ENCODE results near the gene RANBP9.
A peak's percentile ranks its signal among the peaks of the same experiment; 100 is the strongest.

Gene RANBP9

DNA sequence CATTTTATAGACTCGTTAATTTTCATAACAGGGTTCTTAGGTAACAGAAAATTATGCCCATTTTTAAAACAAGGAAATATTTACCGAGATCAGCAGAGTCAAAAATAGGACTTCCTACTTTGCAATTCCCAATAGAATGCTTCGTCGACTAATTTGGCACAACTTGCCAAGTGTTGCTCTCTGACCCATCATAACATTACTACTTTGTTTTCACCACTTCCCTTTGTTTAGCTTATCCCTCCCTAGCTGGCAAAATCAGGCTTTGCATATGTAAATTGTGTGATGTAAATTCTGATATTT, 914 bp upstream of the RANBP9 start:
- intact Hi-C loops (cut with DNase I): loop anchor here (5.0 kb wide), 1 partner anchor 140 kb away; the partner anchor contains the start of gene SIRT5
- no peak for DNase-seq

DNA sequence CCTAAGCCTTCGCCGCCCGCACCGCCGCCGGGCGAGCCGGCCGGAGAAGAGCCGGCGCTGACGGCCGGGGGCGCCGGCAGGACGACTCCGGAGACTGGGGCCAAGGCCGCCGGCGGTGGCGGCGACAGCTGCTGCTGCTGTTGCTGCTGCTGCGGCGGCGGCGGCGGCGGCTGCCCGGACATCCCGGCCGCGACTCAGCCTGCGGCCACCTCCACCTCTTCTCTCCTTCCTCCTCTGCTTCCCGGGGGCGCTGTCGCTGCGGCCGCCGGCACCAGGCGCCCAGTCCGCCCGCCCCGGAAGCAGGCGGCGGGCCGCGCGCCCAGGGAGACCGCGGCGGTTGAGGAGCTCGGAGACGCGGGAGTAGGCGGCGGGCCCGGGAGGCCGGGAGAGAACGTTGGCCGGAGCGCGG, 307 bp downstream of the RANBP9 start:
- peak in 1 of 10 donors; percentile 88 for DNase-seq
- intact Hi-C loops (cut with DNase I): loop anchor here (1.0 to 5.0 kb wide), 3 partner anchors 96 to 225 kb away; partner anchors contain the start of genes GFOD1, NOL7 and SIRT5

DNA sequence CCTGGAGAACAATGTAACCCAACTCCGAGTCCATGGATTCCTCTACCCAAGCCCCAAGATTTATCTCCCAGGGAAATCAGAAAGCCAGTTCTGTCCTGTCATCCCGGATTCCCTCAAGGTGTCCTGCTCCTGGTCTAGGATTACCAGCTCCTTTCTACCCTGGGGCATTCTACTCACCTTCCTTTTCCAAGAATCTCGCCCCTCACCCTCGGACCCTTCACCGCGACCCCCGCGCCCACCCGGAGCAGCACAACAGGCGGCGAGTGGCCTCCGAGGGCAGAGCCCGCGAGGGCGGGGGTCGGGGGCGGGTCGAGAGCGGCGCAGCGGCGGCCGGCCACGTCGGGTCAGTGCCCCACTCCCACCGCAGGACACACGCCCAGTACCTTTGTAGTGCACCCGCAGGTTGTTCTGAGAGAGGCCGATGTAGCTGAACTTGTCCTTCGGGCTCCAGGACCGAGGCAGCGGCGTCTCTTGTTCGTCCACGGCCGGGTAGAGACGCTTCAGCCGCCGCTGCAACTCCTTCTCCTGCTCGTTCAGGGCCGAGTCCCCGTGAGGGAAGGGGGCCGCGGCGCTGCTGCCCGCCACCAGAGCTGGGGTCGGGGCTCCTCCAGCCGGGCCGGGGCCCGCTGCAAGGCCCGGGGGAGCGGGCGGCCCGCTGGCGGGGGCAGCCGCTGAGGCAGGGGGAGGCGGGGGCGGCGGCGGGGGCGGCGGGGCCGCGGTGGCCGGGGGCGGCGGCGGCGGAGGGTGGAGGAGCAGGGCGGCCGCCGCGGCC, 897 bp downstream of the RANBP9 start:
- peak in 8 of 10 donors; percentile 13 to 87 (median 34) for DNase-seq
- intact Hi-C loops (cut with DNase I): loop anchor here (1.0 to 5.0 kb wide), 3 partner anchors 95 to 224 kb away; partner anchors contain the start of genes GFOD1, NOL7 and SIRT5

DNA sequence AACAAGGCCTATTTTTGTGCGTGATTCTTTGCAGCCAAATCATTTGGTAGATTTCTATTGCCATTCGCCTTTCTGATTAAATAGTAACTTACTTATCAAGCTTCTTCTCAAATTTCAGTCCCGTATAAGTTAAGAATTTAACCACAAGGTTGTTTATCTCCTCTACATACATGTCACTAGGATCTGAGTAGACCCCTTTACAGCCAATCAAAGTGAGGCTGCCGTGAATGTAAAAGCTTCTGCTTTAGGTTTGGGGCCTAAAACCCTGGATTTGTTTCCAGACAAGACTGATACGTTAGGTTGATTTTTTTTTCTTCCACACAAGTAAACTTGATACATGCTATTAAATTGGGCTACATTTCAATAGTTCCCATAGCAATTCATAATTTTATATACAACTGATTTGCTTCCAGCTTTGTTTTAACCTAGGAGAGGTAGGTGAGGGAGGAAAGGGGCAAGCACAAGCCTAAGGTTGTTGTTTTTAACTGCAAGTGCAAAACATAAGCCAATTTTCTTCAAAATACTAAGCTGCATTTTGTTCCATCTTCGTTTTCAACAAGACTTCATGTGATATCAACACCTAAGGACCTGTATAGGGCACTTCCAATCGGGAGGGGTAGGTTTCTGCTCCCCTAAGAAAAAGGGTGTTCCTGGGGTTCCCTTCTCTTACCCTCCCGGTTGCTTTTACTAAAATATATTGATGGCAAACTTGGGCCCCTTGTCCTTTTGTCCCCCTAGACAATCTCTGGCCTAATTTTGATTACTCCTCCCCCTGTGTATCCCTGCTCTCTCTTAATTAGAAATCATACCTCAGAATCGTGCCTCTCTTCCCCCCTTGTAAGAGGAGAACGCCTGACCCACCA, 1.7 kb downstream of the RANBP9 start:
- no peak for DNase-seq
- intact Hi-C loops (cut with DNase I): loop anchor here (2.0 to 5.0 kb wide), 2 partner anchors 138 to 223 kb away; partner anchors contain the start of genes GFOD1 and SIRT5

DNA sequence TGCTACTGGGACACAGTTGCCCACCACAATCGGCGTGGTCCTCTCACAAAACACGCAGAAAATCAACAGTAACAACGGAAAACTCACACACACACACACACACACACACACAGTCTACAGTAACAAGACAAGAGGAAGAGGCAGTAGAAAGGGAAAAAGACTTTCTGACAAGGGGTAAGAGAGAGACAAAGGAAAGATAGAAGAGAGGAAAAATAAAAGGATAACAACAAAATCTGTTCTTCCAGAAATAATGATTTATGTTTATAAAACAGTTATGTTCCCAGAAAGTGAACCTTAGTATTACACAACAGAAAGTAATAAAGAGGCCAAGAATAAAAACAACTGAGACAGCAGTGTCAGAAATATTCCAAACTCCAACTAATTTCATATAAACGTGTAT, 2.9 kb downstream of the RANBP9 start:
- DNase-seq: no peak

DNA sequence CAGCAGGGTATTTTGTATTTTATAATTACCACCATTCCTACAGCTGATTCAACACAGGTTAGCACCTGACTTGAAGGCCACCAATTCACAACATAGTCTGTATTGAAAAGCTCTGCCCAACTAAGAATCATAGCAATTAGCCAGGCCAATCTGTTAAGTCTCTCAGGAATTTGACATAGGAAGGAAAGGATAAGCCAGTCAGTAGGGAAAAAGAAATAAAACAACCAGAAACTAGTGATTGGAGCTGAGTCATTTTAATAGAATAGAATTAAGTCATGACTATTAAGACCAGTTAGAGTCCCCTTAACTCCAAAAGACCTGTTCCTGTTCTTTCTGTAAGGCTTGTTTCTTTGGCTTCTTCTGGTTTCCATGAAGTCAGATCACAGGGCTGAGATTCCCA, 8.1 kb downstream of the RANBP9 start:
- intact Hi-C loops (cut with DNase I): no loop called here
- no peak for DNase-seq

More for the DNA sequence above, 2.9 kb downstream of the RANBP9 start:
- intact Hi-C loops (cut with DNase I): no loop called here

DNA sequence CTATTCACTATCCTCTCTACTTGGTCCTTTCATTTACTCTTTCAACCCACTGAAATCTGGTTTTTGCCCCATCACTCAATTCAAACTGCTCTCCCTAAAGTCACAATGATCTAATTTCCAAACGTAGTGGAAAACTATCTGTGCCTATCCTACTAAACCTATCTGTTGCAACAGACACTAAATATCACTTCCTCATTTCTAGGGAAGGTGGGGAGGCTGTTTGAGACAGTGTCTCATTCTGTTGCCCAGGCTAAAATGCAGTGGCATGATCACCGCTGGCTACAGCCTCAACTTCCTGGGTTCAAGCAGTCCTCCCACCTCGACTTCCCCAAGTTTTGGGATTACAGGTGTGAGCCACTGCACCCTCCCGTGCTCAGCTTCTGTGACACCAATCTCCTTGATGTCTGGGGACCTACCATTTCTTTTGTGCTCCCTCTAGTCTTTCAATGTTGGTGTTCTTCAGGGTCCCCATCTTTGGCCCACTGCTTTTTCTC, 8.8 kb downstream of the RANBP9 start:
- intact Hi-C loops (cut with DNase I): no loop called here
- DNase-seq: no peak

DNA sequence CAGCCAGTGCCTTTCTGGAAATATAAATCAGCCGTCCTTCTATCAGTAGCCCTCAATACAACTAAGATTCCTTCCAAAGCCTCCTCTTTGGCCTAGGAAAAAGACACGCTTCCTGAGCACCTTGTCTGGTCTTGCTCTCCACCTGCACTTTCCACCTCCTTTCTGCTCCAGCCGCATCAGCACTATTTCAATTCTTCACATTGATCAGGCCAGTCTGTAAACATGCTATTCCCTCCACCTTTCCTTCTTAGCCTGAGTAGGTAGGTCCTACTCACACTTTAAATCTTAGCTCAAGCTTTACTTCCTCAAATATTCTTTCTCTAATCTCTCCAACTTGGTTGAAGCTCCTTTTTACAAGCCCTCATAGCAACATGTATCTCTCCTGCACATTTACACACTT, 11.4 kb downstream of the RANBP9 start:
- intact Hi-C loops (cut with DNase I): no loop called here
- DNase-seq: no peak

DNA sequence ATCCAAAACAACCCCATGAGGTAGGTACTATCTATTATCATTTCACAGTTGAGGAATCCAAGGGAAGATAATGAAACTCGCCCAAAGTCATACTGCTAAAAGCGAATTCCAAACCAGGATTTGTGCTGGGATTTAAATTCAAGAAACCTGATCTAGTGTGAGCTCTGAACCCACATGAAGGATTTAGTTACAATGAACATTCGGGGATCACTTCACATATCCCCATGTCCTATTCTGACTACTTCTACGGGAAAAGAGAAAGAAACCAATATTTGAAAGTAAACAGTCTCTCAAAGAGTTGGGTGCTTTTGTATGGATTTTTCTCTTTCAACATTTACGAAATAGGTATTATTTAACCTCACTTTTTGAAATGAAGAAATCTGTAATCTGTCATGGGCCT, 12.9 kb downstream of the RANBP9 start:
- intact Hi-C loops (cut with DNase I): no loop called here

DNA sequence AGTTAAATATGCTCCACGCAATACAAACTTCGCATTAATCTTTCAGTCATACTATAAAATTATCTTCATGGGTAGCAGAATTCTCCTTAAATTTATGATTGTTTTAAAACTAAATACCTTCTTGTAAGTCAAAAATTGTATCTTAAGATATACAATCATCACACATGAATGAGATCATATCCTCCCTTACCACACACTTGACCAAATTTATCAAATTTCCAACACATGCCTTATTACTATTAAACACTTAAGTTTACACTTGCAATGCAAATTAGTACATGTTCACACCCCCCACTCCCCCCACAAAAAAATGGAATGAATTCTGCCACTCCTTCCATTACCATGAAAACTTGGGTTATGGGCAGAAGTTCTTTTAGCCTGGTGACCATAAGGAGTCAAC, 13.8 kb downstream of the RANBP9 start:
- no peak for DNase-seq
- intact Hi-C loops (cut with DNase I): no loop called here

More for the DNA sequence above, 12.9 kb downstream of the RANBP9 start:
- no peak for DNase-seq

DNA sequence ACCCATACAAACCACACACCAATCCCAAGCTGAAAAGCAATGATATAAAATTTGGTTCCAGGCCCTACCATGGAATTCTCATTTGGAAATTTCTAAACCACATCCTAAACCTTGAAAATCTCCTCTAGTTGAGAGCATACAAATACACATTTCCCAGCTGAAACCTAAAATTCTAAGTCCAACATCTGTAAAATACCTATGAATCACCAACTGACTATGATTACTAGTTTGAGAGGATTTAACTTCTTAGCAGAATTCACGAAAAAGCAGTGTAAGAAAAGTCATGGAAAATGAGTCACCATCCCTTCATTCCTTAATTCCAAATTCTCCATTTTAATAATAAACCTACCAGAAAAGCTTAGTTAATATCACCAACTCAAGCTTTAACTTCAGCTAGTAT, 15.4 kb downstream of the RANBP9 start:
- intact Hi-C loops (cut with DNase I): no loop called here
- DNase-seq: no peak

DNA sequence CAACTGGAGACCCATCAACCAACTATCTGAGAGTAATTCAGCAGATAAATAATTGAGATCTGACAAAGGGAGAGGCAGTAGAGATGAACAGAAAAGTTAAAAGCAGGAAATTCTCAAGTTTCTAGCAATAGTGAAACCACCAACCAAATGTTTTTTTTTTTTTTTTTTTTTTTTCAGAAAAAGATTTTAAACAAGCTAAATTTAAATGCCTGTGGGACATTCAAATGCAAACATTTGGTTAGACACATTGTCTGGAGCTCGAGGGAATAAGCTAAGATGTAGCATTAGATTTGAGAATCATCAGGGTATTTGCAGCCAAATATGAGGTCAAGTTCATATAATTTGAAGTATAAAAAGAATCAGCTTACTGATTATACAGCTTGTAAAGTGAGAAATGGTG, 16.4 kb downstream of the RANBP9 start:
- intact Hi-C loops (cut with DNase I): no loop called here
- no peak for DNase-seq

DNA sequence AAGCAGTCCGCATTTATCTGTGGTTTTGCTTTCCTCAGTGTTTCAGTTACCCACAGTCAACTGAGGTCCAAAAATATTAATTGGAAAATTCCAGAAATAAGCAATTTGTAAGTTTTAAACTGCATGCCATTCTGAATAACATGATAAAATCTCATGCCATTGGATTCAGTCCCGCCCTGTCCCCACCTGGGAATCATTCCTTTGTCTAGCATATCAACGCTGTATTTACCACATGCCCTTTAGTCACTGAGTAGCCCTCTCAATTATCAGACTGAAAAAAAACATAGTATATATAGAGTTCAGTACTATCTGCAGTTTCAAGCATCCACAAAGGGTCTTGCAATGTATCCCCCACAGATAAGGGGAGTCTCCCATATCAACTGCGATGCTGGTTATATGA, 17.1 kb downstream of the RANBP9 start:
- intact Hi-C loops (cut with DNase I): no loop called here

DNA sequence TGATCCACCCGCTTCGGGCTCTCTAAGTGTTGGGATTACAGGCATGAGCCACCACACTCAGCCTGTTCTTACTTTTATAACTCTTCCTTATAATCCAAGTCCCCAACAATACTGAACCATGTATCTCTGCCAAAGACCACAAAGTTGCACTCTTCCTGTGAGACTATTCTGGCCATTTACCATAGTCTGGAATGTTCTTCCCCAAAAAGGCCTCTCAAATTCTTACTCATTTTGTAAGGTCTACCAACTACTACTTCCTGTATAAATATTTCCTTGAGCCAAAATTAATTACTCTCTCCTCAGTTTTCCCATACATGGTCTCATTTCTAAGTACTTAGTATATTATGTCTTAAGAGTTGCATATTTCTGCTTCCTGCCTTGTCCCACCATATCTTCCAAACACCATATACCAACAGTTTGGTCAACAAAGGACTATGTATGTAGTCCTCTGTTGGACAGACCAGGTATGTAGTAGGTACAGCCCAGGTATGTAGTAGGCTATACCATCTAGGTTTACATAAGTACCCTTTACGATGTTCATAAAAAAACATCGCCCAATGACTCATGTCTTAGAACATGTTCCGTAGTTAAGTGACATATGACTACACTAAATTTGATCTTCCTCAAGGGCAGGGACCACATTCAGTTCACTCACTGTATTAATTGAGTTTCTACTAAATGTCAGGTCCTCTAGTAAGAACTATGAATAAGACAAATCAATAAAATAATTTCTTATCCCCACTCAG, 22.0 kb downstream of the RANBP9 start:
- no peak for DNase-seq
- intact Hi-C loops (cut with DNase I): no loop called here

More for the DNA sequence above, 17.1 kb downstream of the RANBP9 start:
- DNase-seq: no peak

DNA sequence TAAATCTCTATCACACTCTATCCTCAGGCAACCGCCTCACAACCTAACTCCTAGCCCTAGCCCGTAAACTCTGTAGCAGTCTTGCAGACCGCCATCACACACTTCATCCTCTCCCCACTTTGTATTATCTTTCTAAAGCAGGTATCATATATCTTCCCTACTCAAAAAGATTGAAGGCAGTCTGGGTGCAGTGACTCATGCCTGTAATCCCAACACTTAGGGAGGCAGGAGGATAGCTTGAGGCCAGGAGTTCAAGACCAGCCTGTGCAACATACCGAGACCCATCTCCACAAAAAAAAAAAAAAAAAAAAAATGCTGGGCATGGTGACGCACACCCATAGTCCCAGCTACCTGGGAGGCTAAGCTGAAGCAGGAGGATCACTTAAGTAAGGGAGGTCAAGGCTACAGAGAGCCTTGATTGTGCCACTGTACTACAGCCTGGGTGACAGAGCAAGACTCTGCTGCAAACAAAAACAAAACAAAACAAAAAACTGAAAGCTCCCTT, 22.9 kb downstream of the RANBP9 start:
- intact Hi-C loops (cut with DNase I): no loop called here
- peak in 1 of 10 donors; percentile 20 for DNase-seq

DNA sequence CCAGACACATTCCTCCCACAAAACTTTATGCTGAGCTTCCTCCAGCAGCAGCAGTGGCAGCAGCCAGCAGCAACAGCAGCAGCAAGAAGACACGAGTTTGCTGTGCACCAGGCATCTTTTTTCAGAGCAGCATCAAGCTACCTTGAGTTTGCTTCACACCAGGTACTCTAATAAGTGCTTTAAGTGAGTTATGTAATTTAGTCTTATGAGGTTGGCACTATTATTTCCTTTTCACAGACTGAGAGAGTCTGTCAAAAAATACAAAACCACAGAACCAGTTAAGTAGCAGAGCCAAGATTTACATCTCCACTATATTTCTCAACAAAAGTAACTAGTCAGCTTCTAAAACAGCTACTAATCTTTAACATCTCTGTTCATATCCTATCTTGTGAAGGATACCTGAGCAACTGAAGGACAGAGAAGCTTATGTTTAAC, 23.7 kb downstream of the RANBP9 start:
- peak in 2 of 10 donors; percentile 42 to 57 for DNase-seq
- intact Hi-C loops (cut with DNase I): no loop called here

DNA sequence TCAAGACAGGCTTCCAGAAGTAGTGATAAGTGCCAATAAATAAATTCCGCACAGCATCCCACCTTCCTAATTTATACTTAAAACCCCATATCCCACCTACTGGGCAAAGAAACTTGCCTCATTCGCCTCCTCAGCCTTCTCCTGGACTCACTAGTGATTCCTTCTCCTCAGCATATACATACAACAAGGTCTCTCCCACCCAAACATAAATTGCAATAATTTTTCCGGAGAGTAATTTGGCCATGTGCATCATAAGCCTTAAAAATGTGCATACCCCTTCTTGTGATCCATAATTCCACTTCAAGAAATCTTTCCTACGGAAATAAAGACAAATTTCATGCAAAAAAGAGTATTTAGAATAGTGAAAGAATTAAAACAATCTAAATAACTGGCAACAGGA, 26.8 kb downstream of the RANBP9 start:
- DNase-seq: no peak
- intact Hi-C loops (cut with DNase I): no loop called here

DNA sequence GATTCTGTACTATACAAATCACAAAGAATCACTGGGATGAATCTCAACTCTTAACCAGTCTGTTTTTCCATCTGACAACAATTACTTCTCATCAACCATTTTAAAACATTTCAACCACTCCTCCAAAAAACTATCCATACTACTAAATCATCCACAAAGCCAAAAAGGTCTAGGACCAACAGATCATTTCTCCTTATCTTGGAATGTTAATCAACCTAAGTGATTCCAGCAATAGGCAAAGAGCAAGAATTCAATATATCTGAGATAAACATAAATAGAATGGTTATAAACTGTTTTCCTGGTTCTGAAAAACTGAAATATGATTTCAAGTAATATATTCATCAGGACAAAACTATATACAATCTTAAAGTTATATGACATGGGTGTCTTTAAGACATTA, 28.6 kb downstream of the RANBP9 start:
- intact Hi-C loops (cut with DNase I): no loop called here
- no peak for DNase-seq

DNA sequence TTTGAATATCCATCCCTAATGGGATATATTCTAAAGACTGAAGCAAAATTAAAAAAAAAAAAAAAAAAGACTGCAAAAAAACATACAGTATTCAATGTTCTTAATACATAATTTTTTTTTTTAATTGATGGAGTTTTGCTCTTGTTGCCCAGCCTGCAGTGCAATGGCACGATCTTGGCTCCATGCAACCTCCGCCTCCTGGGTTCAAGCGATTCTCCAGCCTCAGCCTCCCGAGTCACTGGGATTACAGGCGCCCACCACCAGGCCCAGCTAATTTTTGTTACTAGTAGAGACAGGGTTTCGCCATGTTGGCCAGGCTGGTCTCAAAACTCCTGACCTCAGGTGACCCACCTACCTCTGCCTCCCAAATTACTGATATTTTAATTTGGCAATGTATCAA, 29.3 kb downstream of the RANBP9 start:
- DNase-seq: peak in 2 of 10 donors; percentile 53 to 54
- intact Hi-C loops (cut with DNase I): no loop called here

DNA sequence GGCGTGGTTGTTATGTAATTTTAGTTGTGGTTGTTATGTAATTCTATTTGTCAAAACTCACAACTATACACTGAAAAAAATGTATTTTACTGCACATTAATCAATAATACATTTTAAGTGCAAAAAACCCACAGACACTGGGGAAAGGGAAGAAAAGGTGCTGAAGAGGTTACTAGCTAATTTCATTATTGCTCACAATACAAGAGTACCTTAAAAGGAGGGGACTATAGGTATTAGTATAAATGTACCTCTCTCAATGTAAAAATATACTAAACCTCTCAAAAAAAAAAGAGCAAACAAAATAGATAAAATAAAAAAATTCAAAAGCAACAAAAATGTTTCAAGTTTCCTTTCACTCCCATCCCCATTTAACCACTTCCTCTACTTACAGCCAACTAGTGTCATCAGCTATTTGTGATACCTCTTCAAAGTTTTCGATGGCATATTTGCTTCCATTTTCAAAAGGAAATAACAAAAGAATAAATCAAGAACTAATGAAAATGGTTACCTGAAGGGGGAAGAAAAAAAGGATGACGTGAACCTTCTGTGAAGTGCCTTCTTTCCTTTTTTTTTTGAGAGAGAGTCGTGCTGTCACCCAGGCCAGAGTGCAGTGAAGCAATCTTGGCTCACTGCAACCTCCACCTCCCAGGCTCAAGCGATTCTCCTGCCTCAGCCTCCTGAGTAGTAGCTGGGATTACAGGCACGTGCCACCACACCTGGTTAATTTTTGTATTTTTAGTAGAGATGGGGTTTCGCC, 30.2 kb downstream of the RANBP9 start:
- intact Hi-C loops (cut with DNase I): no loop called here

More for the DNA sequence above, 30.2 kb downstream of the RANBP9 start:
- no peak for DNase-seq

Measured in posterior cingulate gyrus (tissue), 11 donors.